Endodermal cell (in vitro differentiated cells): Measurements from ENCODE around the gene RAB3C. TPM values are rescaled to one million over a fixed set of nuclear protein-coding genes. Genes with fewer than 3 reads are reported as not detected.

Experiments used
- DNase-seq: peaks from one replicate; pipeline ENCODE4 v3.0.0-alpha.2; 2017
- H3K27ac ChIP-seq: 2 replicates; pipeline ENCODE4 v1.5.1; 2013; ENCODE audit warnings: mild to moderate bottlenecking, low read depth, low read length, moderate library complexity
- H3K27me3 ChIP-seq: 2 replicates; pipeline ENCODE4 v1.6.1; 2013; ENCODE audit warnings: mild to moderate bottlenecking, low read length, moderate library complexity; ENCODE audit not compliant: insufficient read depth, control insufficient read depth, poor library complexity, severe bottlenecking
- H3K36me3 ChIP-seq: 2 replicates; pipeline ENCODE4 v1.7.0; 2013; ENCODE audit warnings: mild to moderate bottlenecking, low read length, moderate library complexity; ENCODE audit not compliant: control insufficient read depth, insufficient read depth
- H3K4me1 ChIP-seq: one replicate; pipeline ENCODE4 v1.7.0; 2013; ENCODE audit warnings: low read length; ENCODE audit not compliant: control insufficient read depth, insufficient read depth
- H3K4me3 ChIP-seq: 2 replicates; pipeline ENCODE4 v1.5.1; 2013; ENCODE audit warnings: mild to moderate bottlenecking, low read length, moderate library complexity
- H3K9ac ChIP-seq: 2 replicates; pipeline ENCODE4 v1.6.1; 2013; ENCODE audit warnings: mild to moderate bottlenecking, low read length, moderate library complexity; ENCODE audit not compliant: poor library complexity, severe bottlenecking; ENCODE audit errors: extremely low read depth
- H3K9me3 ChIP-seq: 2 replicates; pipeline ENCODE4 v1.6.1; 2013; ENCODE audit warnings: mild to moderate bottlenecking, low read length, moderate library complexity; ENCODE audit not compliant: control insufficient read depth
- H3K27ac Mint-ChIP-seq: 2 replicates; pipeline ENCODE4 v1.8.0; 2020; ENCODE audit warnings: mixed read lengths
- H3K27me3 Mint-ChIP-seq: 2 replicates; pipeline ENCODE4 v1.8.0; 2021; ENCODE audit warnings: mild to moderate bottlenecking, mixed read lengths; ENCODE audit not compliant: insufficient read depth
- H3K36me3 Mint-ChIP-seq: 2 replicates; pipeline ENCODE4 v1.8.0; 2020; ENCODE audit warnings: low read depth, mixed read lengths
- H3K4me1 Mint-ChIP-seq: 2 replicates; pipeline ENCODE4 v1.8.0; 2020; ENCODE audit warnings: mixed read lengths
- H3K4me3 Mint-ChIP-seq: 2 replicates; pipeline ENCODE4 v1.8.0; 2020; ENCODE audit warnings: mild to moderate bottlenecking, moderate library complexity, mixed read lengths
- H3K9me3 Mint-ChIP-seq: 2 replicates; pipeline ENCODE4 v1.8.0; 2020; ENCODE audit warnings: mild to moderate bottlenecking, mixed read lengths
- WGBS, 2 experiments: methylation state at CpG; one replicate each; pipeline versions ENCODE4 v1.1.5 to v1.1.7; 2013; ENCODE audit warnings: missing lambda C conversion rate in 2 of 2, mixed read lengths in 1 of 2; ENCODE audit not compliant: insufficient coverage in 1 of 2, insufficient read length in 1 of 2; 5-methylcytosine and 5-hydroxymethylcytosine counted together
- total RNA-seq, 2 donors: library from RNA; stranded (reverse); fragmentation: NEBNext Ultra II Directional in 1 of 2; extraction: Animal tissue kit (Norgen Biotek cat#: 25700) in 1 of 2; gene quantifications; 2 replicates in 1 of 2; 3 replicates in 1 of 2; pipeline ENCODE4 v1.2.1, GENCODE V29; 2021
- TF ChIP-seq, protein P1 (sequence below): fragments of 200-600 bp; sonication (generic); conservative IDR thresholded peaks from 2 replicates; pipeline ENCODE4 v1.5.0; 2021; ENCODE audit warnings: antibody characterized with exemption, mild to moderate bottlenecking

Gene RAB3C
- total RNA-seq, 2 donors from 2014 or later, result 5.8 to 15.1 TPM

- H3K27ac Mint-ChIP-seq, result no peak overlapping the region
- no peak overlapping the region for H3K4me3 Mint-ChIP-seq
- Histone ChIP-seq H3K4me1 (no peaks in the 10 kb centered on the region), H3K27me3 (peaks cover 34% of the 10 kb centered on the region), H3K9ac (no peak overlapping the region), H3K4me3 (no peak overlapping the region), H3K27ac (no peak overlapping the region), H3K9me3 (no peaks in the 10 kb centered on the region), H3K36me3 (no peaks in the 10 kb centered on the region)
- peaks cover under 1% of the 10 kb centered on the region for H3K9me3 Mint-ChIP-seq
- no peaks in the 10 kb centered on the region for H3K36me3 Mint-ChIP-seq
- DNase-seq, result no peak
- H3K27me3 Mint-ChIP-seq, result peaks cover 44% of the 10 kb centered on the region
- peaks cover 9% of the 10 kb centered on the region for H3K4me1 Mint-ChIP-seq
- WGBS, 2 experiments, result 80 to 89% methylated on average over 4 of the region's 4 CpGs
- TF ChIP-seq, protein P1, sequence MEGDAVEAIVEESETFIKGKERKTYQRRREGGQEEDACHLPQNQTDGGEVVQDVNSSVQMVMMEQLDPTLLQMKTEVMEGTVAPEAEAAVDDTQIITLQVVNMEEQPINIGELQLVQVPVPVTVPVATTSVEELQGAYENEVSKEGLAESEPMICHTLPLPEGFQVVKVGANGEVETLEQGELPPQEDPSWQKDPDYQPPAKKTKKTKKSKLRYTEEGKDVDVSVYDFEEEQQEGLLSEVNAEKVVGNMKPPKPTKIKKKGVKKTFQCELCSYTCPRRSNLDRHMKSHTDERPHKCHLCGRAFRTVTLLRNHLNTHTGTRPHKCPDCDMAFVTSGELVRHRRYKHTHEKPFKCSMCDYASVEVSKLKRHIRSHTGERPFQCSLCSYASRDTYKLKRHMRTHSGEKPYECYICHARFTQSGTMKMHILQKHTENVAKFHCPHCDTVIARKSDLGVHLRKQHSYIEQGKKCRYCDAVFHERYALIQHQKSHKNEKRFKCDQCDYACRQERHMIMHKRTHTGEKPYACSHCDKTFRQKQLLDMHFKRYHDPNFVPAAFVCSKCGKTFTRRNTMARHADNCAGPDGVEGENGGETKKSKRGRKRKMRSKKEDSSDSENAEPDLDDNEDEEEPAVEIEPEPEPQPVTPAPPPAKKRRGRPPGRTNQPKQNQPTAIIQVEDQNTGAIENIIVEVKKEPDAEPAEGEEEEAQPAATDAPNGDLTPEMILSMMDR, result no peak
These were observed 3.1 kb upstream of the RAB3C start for GRCh38 chr5:58579781-58580180.

GRCh38 chr5:58582019-58582802, 664 bp upstream of the RAB3C start:
- H3K4me3 ChIP-seq, result peak overlapping the region; percentile 98
- H3K9ac ChIP-seq, result peak overlapping the region; percentile 52
- no peaks in the 10 kb centered on the region for H3K9me3 ChIP-seq
- H3K36me3 ChIP-seq, result no peaks in the 10 kb centered on the region
- Mint-ChIP-seq H3K27me3 (peaks cover 44% of the 10 kb centered on the region), H3K27ac (peak overlapping the region; percentile 92), H3K4me3 (peak overlapping the region; percentile 92), H3K4me1 (peaks cover 9% of the 10 kb centered on the region), H3K9me3 (no peaks in the 10 kb centered on the region), H3K36me3 (no peaks in the 10 kb centered on the region)
- H3K4me1 ChIP-seq, result no peaks in the 10 kb centered on the region
- H3K27ac ChIP-seq, result no peak overlapping the region
- TF ChIP-seq, protein P1, result no peak
- DNase-seq, result peak; percentile 78
- 0% methylated on average over 15 to 38 of the region's 38 CpGs for WGBS, 2 experiments
- peaks cover 42% of the 10 kb centered on the region for H3K27me3 ChIP-seq

DNA sequence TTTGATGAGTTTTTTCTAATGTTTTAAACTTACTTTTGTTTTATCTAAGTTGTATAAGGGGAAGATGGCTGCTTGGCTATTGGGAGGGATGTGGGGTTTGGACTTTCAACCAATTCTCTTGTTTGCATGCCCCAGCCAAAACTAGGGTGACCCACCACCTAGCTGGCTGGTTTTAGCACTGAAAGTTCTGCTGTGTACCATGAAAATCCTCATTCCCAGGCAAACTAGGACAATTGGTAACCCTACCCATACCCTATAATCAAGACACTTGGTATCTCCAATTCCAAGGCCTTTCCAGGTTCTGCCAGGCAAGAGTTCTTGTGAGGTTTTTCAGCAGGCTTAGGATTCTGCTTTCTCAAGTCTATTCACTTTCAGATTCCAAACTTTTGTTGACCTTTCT, 13.1 kb downstream of the RAB3C start:
- H3K9me3 Mint-ChIP-seq, result peaks cover under 1% of the 10 kb centered on the region
- Histone ChIP-seq H3K4me3 (no peak overlapping the region), H3K27ac (no peak overlapping the region), H3K9me3 (no peaks in the 10 kb centered on the region), H3K9ac (no peak overlapping the region), H3K4me1 (no peaks in the 10 kb centered on the region), H3K27me3 (no peaks in the 10 kb centered on the region), H3K36me3 (no peaks in the 10 kb centered on the region)
- TF ChIP-seq, protein P1, result no peak
- no peaks in the 10 kb centered on the region for H3K36me3 Mint-ChIP-seq
- H3K27ac Mint-ChIP-seq, result no peak overlapping the region
- peaks cover 7% of the 10 kb centered on the region for H3K27me3 Mint-ChIP-seq
- H3K4me3 Mint-ChIP-seq, result no peak overlapping the region
- H3K4me1 Mint-ChIP-seq, result peaks cover 13% of the 10 kb centered on the region
- DNase-seq, result no peak
